Colonic mucosa (tissue), 4 donors: ENCODE results near the gene DYNC1I1. TPM values are rescaled to one million over a fixed set of nuclear protein-coding genes. Genes with fewer than 3 reads are reported as not detected.

ENCODE experiments used
- DNase-seq: peaks from one replicate; pipeline ENCODE4 v3.0.0-alpha.2; 2020
- H3K27ac ChIP-seq: fragments of 200-600 bp; one replicate; pipeline ENCODE4 v1.8.0; 2021
- H3K27me3 ChIP-seq: fragments of 200-600 bp; one replicate; pipeline ENCODE4 v1.8.0; 2021
- H3K36me3 ChIP-seq: fragments of 200-600 bp; one replicate; pipeline ENCODE4 v1.8.0; 2021
- H3K4me1 ChIP-seq: fragments of 200-600 bp; one replicate; pipeline ENCODE4 v1.8.0; 2021; ENCODE audit warnings: mild to moderate bottlenecking
- H3K4me3 ChIP-seq: fragments of 200-600 bp; one replicate; pipeline ENCODE4 v1.8.0; 2021
- H3K9ac ChIP-seq, 2 donors: one replicate each; pipeline ENCODE4 v1.7.0; 2013; ENCODE audit warnings: control low read depth in 2 of 2, low read depth in 2 of 2, low read length in 2 of 2
- H3K9me3 ChIP-seq: fragments of 200-600 bp; one replicate; pipeline ENCODE4 v1.8.0; 2021
- intact Hi-C: fragments of 100-400 bp; cut with DNase I; formaldehyde crosslinking; loops from one replicate; pipeline ENCODE4 v1.14.1; 2022
- total RNA-seq, 2 donors: library from RNA; stranded (reverse); fragmentation: NEBNext Ultra II Directional in 1 of 2; extraction: Animal tissue kit (Norgen Biotek cat#: 25700) in 1 of 2; gene quantifications; one replicate each; pipeline ENCODE4 v1.2.1, GENCODE V29; 2021
- TF ChIP-seq, protein P1 (sequence below): fragments of 200-600 bp; IDR thresholded peaks from one replicate; pipeline ENCODE4 v1.8.0; 2022; ENCODE audit warnings: antibody characterized with exemption, mild to moderate bottlenecking
- donor health status: healthy.
- donor health status: DM: no; HTN: no; CAD: no.
- donor health status: DM: no; HTN: no; CAD: no.

The DYNC1I1 gene
- total RNA-seq, 2 donors from 2014 or later = 0.54 to 1.8 TPM

- Histone ChIP-seq H3K4me1 (no peaks in the 10 kb centered on the region), H3K9ac (no peak overlapping the region), H3K36me3 (no peaks in the 10 kb centered on the region), H3K27me3 (no peaks in the 10 kb centered on the region), H3K27ac (no peak overlapping the region), H3K4me3 (no peak overlapping the region), H3K9me3 (no peaks in the 10 kb centered on the region)
- intact Hi-C loops = no loop called here
- TF ChIP-seq, protein P1, sequence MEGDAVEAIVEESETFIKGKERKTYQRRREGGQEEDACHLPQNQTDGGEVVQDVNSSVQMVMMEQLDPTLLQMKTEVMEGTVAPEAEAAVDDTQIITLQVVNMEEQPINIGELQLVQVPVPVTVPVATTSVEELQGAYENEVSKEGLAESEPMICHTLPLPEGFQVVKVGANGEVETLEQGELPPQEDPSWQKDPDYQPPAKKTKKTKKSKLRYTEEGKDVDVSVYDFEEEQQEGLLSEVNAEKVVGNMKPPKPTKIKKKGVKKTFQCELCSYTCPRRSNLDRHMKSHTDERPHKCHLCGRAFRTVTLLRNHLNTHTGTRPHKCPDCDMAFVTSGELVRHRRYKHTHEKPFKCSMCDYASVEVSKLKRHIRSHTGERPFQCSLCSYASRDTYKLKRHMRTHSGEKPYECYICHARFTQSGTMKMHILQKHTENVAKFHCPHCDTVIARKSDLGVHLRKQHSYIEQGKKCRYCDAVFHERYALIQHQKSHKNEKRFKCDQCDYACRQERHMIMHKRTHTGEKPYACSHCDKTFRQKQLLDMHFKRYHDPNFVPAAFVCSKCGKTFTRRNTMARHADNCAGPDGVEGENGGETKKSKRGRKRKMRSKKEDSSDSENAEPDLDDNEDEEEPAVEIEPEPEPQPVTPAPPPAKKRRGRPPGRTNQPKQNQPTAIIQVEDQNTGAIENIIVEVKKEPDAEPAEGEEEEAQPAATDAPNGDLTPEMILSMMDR = no peak
- DNase-seq = no peak
Measured at GRCh38 chr7:95777269-95777668, 4.9 kb downstream of the DYNC1I1 start.

- Histone ChIP-seq H3K9ac (no peak overlapping the region), H3K9me3 (no peaks in the 10 kb centered on the region), H3K27ac (no peak overlapping the region), H3K36me3 (no peaks in the 10 kb centered on the region), H3K4me1 (no peaks in the 10 kb centered on the region), H3K4me3 (no peak overlapping the region), H3K27me3 (no peaks in the 10 kb centered on the region)
- intact Hi-C loops = no loop called here
- TF ChIP-seq, protein P1 = no peak
- DNase-seq = no peak
Measured at GRCh38 chr7:95780665-95781064, 8.3 kb downstream of the DYNC1I1 start.

DNA sequence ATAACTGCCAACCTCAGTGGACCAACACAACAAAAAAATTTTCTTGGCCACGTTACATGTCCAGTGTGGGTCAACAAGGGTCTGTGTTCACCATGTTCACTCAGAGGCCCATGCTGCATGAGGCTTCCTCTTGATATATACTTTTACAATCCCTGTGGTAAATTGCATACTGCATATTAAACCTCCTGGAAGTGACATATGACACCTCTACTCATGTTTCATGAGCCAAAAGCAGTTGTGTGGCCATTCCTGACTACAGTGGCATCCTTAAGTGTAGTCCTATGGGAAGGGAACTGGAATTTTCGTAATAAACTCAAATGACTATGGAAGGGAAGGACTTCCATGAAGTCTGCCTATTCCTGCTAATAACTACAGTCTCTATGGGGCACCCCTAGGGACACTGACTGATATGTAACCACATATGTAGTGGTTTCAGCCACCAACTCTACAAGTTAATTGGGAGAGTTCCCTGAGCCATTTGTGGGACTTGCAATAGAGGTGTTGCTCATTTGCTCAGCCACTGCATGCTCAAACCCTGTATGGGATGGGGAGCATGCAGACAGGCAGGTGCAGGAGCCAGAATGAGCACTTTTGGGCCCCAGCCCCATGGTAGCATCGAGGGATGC lies 9.7 kb downstream of the DYNC1I1 start:
- Histone ChIP-seq H3K9ac (no peak overlapping the region), H3K27ac (no peak overlapping the region), H3K4me3 (no peak overlapping the region), H3K4me1 (no peaks in the 10 kb centered on the region), H3K9me3 (no peaks in the 10 kb centered on the region), H3K27me3 (no peaks in the 10 kb centered on the region), H3K36me3 (no peaks in the 10 kb centered on the region)
- intact Hi-C loops = no loop called here
- DNase-seq = no peak
- TF ChIP-seq, protein P1 = no peak

GRCh38 chr7:95784796-95785195 lies 12.4 kb downstream of the DYNC1I1 start:
- H3K27ac ChIP-seq = no peak overlapping the region
- no peaks in the 10 kb centered on the region for H3K27me3 ChIP-seq
- H3K36me3 ChIP-seq = no peaks in the 10 kb centered on the region
- no peaks in the 10 kb centered on the region for H3K4me1 ChIP-seq
- no peak for DNase-seq
- H3K9ac ChIP-seq = no peak overlapping the region
- H3K9me3 ChIP-seq = no peaks in the 10 kb centered on the region
- intact Hi-C loops = no loop called here
- TF ChIP-seq, protein P1 = no peak
- H3K4me3 ChIP-seq = no peak overlapping the region

DNA sequence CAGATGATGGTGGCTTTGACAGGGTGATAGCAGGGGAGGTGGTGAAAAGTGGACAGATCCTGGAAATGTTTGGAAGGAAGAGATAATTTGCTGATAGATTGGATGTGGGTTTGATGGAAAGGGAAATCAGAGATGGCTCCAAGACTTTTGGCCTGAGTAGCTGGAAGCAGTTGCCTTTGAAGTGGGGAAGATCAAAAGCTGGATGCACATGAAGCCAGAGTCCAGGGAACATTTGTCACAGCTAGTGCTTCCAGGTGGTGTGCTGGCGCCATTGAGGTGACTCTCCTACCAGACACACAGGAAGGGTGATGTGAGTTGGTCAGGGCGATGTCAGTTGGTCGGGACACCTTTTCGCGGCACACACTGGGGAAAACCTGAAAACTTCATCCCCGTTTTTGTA lies 15.9 kb downstream of the DYNC1I1 start:
- Histone ChIP-seq H3K9ac (no peak overlapping the region), H3K36me3 (no peaks in the 10 kb centered on the region), H3K4me1 (no peaks in the 10 kb centered on the region), H3K27me3 (no peaks in the 10 kb centered on the region), H3K9me3 (no peaks in the 10 kb centered on the region), H3K4me3 (no peak overlapping the region), H3K27ac (no peak overlapping the region)
- intact Hi-C loops = no loop called here
- TF ChIP-seq, protein P1 = no peak
- no peak for DNase-seq
